ENCODE results near the gene SH3PXD2A.
A peak's percentile ranks its signal among the peaks of the same experiment; 100 is the strongest.
"Not testable (repeated sequence)": the region's sequence is repeated elsewhere in the genome, so short reads cannot be mapped to it uniquely, and the experiment has no call there.

Gene SH3PXD2A

GRCh38 chr10:103665162-103665889, 190.1 kb downstream of the SH3PXD2A start:
- no peak for DNase-seq (ENCODE audit: low read depth)

DNA sequence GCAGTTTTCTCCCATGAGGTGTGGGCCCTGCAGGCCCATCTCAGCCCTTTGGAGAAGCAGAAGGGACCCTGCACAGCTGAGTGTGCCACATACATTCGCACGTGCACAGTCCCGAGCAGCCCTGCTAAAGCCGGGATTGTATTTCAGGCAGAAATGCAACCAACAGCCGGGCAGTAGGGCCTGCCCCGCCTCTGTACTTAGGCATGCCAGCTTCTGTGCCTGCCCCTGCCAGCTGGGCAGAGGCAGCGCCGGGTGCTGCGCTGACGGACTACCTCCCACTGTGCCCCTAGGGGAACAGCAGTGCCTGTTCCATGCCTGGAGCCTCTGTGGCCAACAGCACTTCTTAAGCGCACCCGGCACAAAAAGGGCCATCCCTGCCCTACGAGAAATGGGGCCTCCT, 191.6 kb downstream of the SH3PXD2A start:
- no peak for DNase-seq (ENCODE audit: low read depth)

- no peak for DNase-seq (ENCODE audit: low read depth)
These were observed 192.1 kb downstream of the SH3PXD2A start for GRCh38 chr10:103663236-103663635.

GRCh38 chr10:103662704-103663103, 192.7 kb downstream of the SH3PXD2A start:
- not testable (repeated sequence) for DNase-seq (ENCODE audit: low read depth)

GRCh38 chr10:103661198-103661950, 194.0 kb downstream of the SH3PXD2A start:
- DNase-seq (ENCODE audit: low read depth), result peak; percentile 93

- DNase-seq (ENCODE audit: low read depth), result no peak
These were observed 194.8 kb downstream of the SH3PXD2A start for GRCh38 chr10:103660364-103661197.

DNA sequence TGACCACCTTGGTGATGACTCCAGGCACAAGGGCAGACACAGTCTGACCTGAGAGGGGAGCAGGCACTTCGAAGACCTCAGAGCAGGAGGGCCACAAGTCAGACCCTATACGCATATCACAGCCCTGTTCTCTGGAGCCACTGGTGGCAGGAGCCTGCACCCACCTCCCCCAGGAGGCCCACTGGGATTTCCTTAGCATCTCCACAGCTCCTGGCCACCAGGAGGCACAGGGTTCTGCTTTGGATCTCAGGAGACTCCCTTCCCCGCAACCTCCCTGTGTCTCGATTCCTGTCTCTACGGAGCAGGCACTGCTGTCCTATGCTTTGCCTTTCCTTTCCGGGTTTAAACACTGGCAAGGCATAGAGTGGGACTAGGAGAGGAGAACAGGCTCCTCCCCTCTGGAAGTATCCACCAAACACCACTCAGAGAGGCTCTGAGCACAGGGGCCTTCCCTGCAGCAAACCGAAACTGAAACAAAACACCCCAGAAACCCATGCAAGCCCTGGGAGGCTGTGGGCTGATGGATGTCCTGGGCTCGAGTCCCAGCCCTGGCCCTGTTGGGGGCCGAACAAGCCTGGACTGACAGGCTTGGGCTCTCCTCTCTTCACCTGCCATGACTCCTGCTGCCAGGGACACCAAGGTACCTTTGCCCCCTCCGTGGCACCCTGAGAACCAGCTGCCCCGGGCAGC, 195.6 kb downstream of the SH3PXD2A start:
- peak; percentile 79 for DNase-seq (ENCODE audit: low read depth)

DNA sequence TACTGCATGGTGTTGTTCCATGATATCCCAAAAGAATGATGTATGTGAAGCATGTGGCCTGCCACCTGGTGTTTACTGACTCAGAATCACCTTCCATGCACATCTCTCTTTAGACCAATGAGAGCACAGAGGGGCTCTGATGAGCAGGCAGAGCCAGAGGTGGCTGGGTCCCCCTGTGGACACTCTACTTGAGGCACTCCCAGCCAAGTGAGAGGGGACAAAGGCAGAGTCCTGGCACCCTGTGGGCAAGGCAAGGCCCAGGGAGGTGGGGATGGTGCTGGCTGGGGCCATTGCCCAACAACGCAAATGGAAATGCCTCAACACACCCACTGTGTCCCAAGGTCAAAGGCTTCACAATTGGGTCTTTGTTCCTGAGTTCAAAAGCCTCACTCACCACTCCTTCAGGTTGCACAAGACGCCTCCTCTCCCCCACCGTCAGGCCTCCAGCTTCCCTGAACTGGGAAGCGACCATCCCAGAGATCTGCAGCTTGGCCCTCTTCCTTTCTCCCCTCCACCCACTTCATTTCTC, 197.3 kb downstream of the SH3PXD2A start:
- no peak for DNase-seq (ENCODE audit: low read depth)

DNA sequence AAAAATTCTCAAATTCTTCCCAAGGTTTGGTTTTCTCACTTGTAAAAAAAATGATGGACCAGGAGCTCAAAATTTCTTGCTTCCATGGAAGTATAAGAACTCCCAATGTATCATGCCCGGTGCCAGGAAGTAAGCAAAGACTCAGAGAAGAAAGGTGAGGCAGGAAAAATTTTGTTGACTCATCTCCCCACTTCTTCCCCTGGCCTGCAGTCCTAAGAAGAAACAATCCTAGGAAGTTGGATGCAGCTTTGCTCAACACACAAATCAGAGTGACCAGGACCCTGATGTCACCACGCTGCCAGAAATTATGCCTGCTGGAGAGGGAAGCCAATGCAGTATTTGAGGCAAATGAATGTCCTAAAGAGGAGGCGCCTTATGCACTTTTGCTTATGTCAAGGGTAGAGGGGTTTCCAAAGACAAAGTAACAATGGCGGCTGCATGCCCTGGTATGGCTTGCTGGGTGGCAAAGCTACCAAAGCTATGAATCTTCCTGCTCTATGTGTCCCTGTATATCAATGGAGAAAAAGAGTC, 198.2 kb downstream of the SH3PXD2A start:
- no peak for DNase-seq (ENCODE audit: low read depth)

GRCh38 chr10:103654925-103655324, 200.5 kb downstream of the SH3PXD2A start:
- DNase-seq (ENCODE audit: low read depth), result no peak

- DNase-seq (ENCODE audit: low read depth), result no peak
These were observed 201.8 kb downstream of the SH3PXD2A start for GRCh38 chr10:103653581-103654037.

DNA sequence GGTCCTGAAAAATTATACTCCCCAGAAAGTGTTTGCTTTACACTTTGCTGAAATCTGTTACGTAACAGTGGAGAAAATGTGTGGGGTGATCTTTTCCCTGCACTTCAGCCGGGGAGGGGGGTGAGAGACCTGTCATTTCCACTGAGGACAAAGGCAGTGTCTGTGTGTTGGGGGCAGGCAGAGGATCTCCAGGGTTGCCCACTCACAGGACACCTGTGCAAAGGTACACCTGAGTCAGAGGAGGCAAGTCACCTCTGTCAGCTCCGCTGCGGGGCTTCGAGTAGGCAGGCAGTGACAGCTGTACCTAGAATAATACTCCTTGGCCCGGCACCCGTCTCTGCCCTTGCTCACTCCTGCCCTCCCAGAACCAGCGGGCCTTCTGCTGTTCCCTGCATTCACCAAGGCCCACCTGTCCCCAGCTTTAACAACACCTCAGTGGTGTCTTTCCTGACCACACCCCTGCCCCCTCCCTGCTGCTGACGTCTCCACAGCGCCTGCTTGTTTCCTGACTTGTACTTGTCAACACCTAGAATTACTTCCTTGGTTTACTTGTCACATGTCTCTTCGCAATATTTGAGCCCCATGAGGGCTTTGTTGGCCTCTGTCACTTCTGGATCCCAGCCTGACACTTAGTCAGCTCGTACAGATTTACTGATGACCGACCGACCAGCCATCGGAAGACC, 202.6 kb downstream of the SH3PXD2A start:
- DNase-seq (ENCODE audit: low read depth), result no peak

DNA sequence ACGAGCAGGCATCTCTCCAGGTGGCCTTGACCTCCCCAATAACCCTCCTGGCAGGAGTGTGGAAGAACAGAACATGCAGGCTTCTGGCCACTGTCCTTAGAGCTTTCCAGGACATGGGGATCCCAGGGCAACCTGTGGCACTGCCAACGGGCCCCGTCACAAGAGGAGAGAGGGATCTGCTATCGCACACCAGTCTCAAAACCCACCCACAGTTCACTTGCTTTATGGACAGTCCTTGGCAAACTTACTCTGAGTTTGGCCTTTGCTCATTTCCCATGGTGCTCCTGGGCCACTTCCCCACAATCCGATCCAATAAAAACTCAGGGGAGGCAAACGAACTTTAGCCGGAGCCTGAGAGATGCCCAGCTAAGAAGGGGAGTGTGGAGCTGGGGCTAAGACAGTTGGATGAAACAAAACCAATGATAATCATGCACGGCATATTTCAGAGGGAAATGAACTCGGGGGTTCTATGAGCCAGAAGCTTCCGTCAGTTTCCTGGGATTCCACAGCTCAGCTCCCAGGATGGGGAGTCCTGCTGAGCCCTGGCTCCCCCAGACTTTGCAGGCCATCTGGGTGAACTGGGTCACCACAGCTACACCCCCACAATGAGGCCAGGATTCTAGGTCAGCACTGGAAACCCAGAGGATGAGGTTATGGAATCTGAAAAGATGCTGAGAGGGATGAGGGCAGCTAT, 203.4 kb downstream of the SH3PXD2A start:
- no peak for DNase-seq (ENCODE audit: low read depth)

DNA sequence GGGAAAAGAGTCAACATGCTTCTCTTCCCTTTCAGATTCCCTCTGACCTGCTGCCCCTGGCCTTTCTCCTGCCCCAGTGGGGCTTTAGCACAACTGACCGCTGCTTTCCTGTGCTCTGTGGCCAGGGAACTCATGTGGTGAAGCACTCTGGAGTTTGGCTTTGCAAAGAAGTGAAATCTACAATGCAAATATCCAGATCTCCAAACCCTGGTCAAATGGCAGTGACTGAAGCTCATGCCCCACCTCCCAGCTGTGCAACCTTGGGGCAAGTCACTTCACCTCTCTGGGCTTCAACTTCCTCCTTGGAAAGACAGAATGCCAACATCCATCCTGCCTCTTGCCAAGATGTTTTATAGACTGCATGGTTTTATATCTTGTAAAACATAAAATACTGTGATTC, 204.0 kb downstream of the SH3PXD2A start:
- DNase-seq (ENCODE audit: low read depth), result no peak

- no peak for DNase-seq (ENCODE audit: low read depth)
These were observed 205.5 kb downstream of the SH3PXD2A start for GRCh38 chr10:103649654-103650423.

GRCh38 chr10:103648636-103649532, 206.5 kb downstream of the SH3PXD2A start:
- peak; percentile 85 for DNase-seq (ENCODE audit: low read depth)

- no peak for DNase-seq (ENCODE audit: low read depth)
These were observed 207.1 kb downstream of the SH3PXD2A start for GRCh38 chr10:103648251-103648635.

- no peak for DNase-seq (ENCODE audit: low read depth)
These were observed 209.1 kb downstream of the SH3PXD2A start for GRCh38 chr10:103646304-103646703.

Measured in fibroblast of the conjunctiva (primary cell).